ENCODE results near the gene DPP10.

DNA sequence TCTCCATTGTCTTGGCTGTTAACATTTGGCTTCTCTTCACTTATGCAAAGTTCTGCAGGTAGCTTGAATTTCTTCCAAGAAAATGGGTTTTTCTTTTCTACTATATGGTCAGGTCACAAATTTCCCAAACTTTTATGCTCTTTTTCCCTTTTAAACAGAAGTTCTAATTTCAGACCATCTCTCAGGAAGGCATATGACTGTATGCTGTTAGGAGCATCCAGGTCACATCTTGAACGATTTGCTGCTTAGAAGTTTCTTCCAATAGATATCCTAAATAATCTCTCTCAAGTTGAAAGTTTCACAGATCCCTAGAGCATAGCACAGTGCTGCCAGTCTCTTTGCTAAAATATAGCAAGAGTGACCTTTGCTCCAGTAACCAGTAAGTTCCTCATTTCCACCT, 932.5 kb downstream of the DPP10 start:
- TF ChIP-seq POLR2A (IDR thresholded peaks at IDR 0.05) (no peak), CTCF (IDR thresholded peaks at IDR 0.05) (no peak), EP300 (IDR thresholded peaks at IDR 0.05) (no peak), POLR2AphosphoS5 (IDR thresholded peaks at IDR 0.05) (no peak)

Measured in sigmoid colon (tissue), 4 donors.